Measurements from ENCODE around the gene HAUS6. TPM values are rescaled to one million over a fixed set of nuclear protein-coding genes. Genes with fewer than 3 reads are reported as not detected.
A peak's percentile ranks its signal among the peaks of the same experiment; 100 is the strongest.

Gene HAUS6
- total RNA-seq, 1 donor from 2014 or later: 16.0 TPM

GRCh38 chr9:19108038-19108437 is 5.3 kb upstream of the HAUS6 start:
- Mint-ChIP-seq H3K27ac (ENCODE audit: unreplicated experiment) (no peak overlapping the region), H3K4me3 (ENCODE audit: unreplicated experiment) (no peak overlapping the region), H3K4me1 (ENCODE audit: low read depth, unreplicated experiment) (no peaks in the 10 kb centered on the region), H3K27me3 (ENCODE audit: low read depth, unreplicated experiment) (no peaks in the 10 kb centered on the region), H3K9me3 (ENCODE audit: unreplicated experiment) (no peaks in the 10 kb centered on the region), H3K36me3 (ENCODE audit: low read depth, unreplicated experiment) (no peaks in the 10 kb centered on the region)
- Histone ChIP-seq H2AFZ (ENCODE audit: low read depth, low read length) (no peak overlapping the region), H4K20me1 (ENCODE audit: insufficient read depth, low read length) (no peaks in the 10 kb centered on the region), H3K9me3 (ENCODE audit: insufficient read depth, low read depth, low read length) (no peaks in the 10 kb centered on the region), H3K4me3 (ENCODE audit: insufficient read depth, low read depth, low read length) (no peak overlapping the region), H3K27me3 (ENCODE audit: insufficient read depth, low read length) (no peaks in the 10 kb centered on the region), H3K9ac (ENCODE audit: low read length) (no peak overlapping the region), H3K36me3 (ENCODE audit: insufficient read depth, low read length) (no peaks in the 10 kb centered on the region), H3K79me2 (ENCODE audit: insufficient read depth, low read length) (no peaks in the 10 kb centered on the region), H3K27ac (ENCODE audit: low read depth, low read length) (no peak overlapping the region), H3K4me1 (ENCODE audit: insufficient read depth, low read length) (no peaks in the 10 kb centered on the region), H3K4me2 (ENCODE audit: low read length) (no peak overlapping the region)
- FAIRE-seq: no peak
- no peak for DNase-seq (ENCODE audit: low read depth)
- TF ChIP-seq EZH2 (IDR thresholded peaks at IDR 0.05; ENCODE audit: insufficient read depth, low read length) (no peak), CTCF (IDR thresholded peaks at IDR 0.05; ENCODE audit: insufficient read depth, low read depth, low read length) (no peak)

GRCh38 chr9:19104515-19105282 is 2.0 kb upstream of the HAUS6 start:
- peaks cover 8% of the 10 kb centered on the region for H3K4me1 Mint-ChIP-seq (ENCODE audit: low read depth, unreplicated experiment)
- H3K9me3 Mint-ChIP-seq (ENCODE audit: unreplicated experiment): no peaks in the 10 kb centered on the region
- peak overlapping the region; percentile 68 for H3K4me3 Mint-ChIP-seq (ENCODE audit: unreplicated experiment)
- Histone ChIP-seq H3K27me3 (ENCODE audit: insufficient read depth, low read length) (no peaks in the 10 kb centered on the region), H3K36me3 (ENCODE audit: insufficient read depth, low read length) (no peaks in the 10 kb centered on the region), H3K4me3 (ENCODE audit: insufficient read depth, low read depth, low read length) (no peak overlapping the region), H3K9me3 (ENCODE audit: insufficient read depth, low read depth, low read length) (no peaks in the 10 kb centered on the region), H3K4me1 (ENCODE audit: insufficient read depth, low read length) (no peaks in the 10 kb centered on the region), H3K4me2 (ENCODE audit: low read length) (no peak overlapping the region), H4K20me1 (ENCODE audit: insufficient read depth, low read length) (no peaks in the 10 kb centered on the region), H2AFZ (ENCODE audit: low read depth, low read length) (peak overlapping the region; percentile 60), H3K9ac (ENCODE audit: low read length) (no peak overlapping the region), H3K79me2 (ENCODE audit: insufficient read depth, low read length) (peaks cover 29% of the 10 kb centered on the region), H3K27ac (ENCODE audit: low read depth, low read length) (no peak overlapping the region)
- DNase-seq (ENCODE audit: low read depth): no peak
- TF ChIP-seq EZH2 (IDR thresholded peaks at IDR 0.05; ENCODE audit: insufficient read depth, low read length) (no peak), CTCF (IDR thresholded peaks at IDR 0.05; ENCODE audit: insufficient read depth, low read depth, low read length) (no peak)
- no peak overlapping the region for H3K27ac Mint-ChIP-seq (ENCODE audit: unreplicated experiment)
- FAIRE-seq: no peak
- no peaks in the 10 kb centered on the region for H3K36me3 Mint-ChIP-seq (ENCODE audit: low read depth, unreplicated experiment)
- no peaks in the 10 kb centered on the region for H3K27me3 Mint-ChIP-seq (ENCODE audit: low read depth, unreplicated experiment)

- Histone ChIP-seq H3K9me3 (ENCODE audit: insufficient read depth, low read depth, low read length) (no peaks in the 10 kb centered on the region), H3K36me3 (ENCODE audit: insufficient read depth, low read length) (no peaks in the 10 kb centered on the region), H2AFZ (ENCODE audit: low read depth, low read length) (peak overlapping the region; percentile 88), H3K4me2 (ENCODE audit: low read length) (peak overlapping the region; percentile 86), H3K27me3 (ENCODE audit: insufficient read depth, low read length) (no peaks in the 10 kb centered on the region), H3K4me1 (ENCODE audit: insufficient read depth, low read length) (no peaks in the 10 kb centered on the region), H3K27ac (ENCODE audit: low read depth, low read length) (peak overlapping the region; percentile 65), H3K79me2 (ENCODE audit: insufficient read depth, low read length) (peaks cover 50% of the 10 kb centered on the region), H3K9ac (ENCODE audit: low read length) (peak overlapping the region; percentile 88), H3K4me3 (ENCODE audit: insufficient read depth, low read depth, low read length) (peak overlapping the region; percentile 89), H4K20me1 (ENCODE audit: insufficient read depth, low read length) (no peaks in the 10 kb centered on the region)
- Mint-ChIP-seq H3K4me3 (ENCODE audit: unreplicated experiment) (peak overlapping the region; percentile 97), H3K4me1 (ENCODE audit: low read depth, unreplicated experiment) (peaks cover 8% of the 10 kb centered on the region), H3K27me3 (ENCODE audit: low read depth, unreplicated experiment) (no peaks in the 10 kb centered on the region), H3K36me3 (ENCODE audit: low read depth, unreplicated experiment) (no peaks in the 10 kb centered on the region), H3K27ac (ENCODE audit: unreplicated experiment) (peak overlapping the region; percentile 84), H3K9me3 (ENCODE audit: unreplicated experiment) (no peaks in the 10 kb centered on the region)
- TF ChIP-seq CTCF (IDR thresholded peaks at IDR 0.05; ENCODE audit: insufficient read depth, low read depth, low read length): no peak
- TF ChIP-seq EZH2 (IDR thresholded peaks at IDR 0.05; ENCODE audit: insufficient read depth, low read length): no peak
- FAIRE-seq (no peak), DNase-seq (ENCODE audit: low read depth) (no peak)
These were observed 498 bp downstream of the HAUS6 start for GRCh38 chr9:19102181-19102630.
